DOHH2 (cell line): ENCODE results near the gene MSMB.
"Not testable (repeated sequence)": the region's sequence is repeated elsewhere in the genome, so short reads cannot be mapped to it uniquely, and the experiment has no call there.

ENCODE experiments used
- H3F3A ChIP-seq: fragments of 200-600 bp; sonication (generic), shearing (Covaris generic); 2 replicates; pipeline ENCODE4 v1.6.0; 2016; ENCODE audit warnings: antibody characterized with exemption, mild to moderate bottlenecking; ENCODE audit not compliant: control insufficient read depth, insufficient read depth
- H3K27ac ChIP-seq: fragments of 200-600 bp; sonication (generic); 2 replicates; pipeline ENCODE4 v1.5.1; 2014; ENCODE audit warnings: low read depth, mild to moderate bottlenecking, low read length, moderate library complexity
- H3K27me3 ChIP-seq: fragments of 200-600 bp; sonication (generic); 2 replicates; pipeline ENCODE4 v1.6.1; 2014; ENCODE audit warnings: mild to moderate bottlenecking, low read length, mixed read lengths; ENCODE audit not compliant: control insufficient read depth
- H3K36me3 ChIP-seq: fragments of 200-600 bp; sonication (generic); 2 replicates; pipeline ENCODE4 v1.6.1; 2014; ENCODE audit warnings: mild to moderate bottlenecking, low read length, moderate library complexity, mixed read lengths; ENCODE audit not compliant: control insufficient read depth
- H3K4me1 ChIP-seq: fragments of 200-600 bp; sonication (generic); 2 replicates; pipeline ENCODE4 v1.6.1; 2014; ENCODE audit warnings: mild to moderate bottlenecking, low read length, mixed read lengths; ENCODE audit not compliant: control insufficient read depth
- H3K4me2 ChIP-seq: fragments of 200-600 bp; sonication (generic); 2 replicates; pipeline ENCODE4 v1.6.0; 2014; ENCODE audit warnings: mild to moderate bottlenecking, low read length, moderate library complexity
- H3K4me3 ChIP-seq: fragments of 200-600 bp; sonication (generic); 2 replicates; pipeline ENCODE4 v1.5.1; 2014; ENCODE audit warnings: mild to moderate bottlenecking, low read length, mixed read lengths
- H3K79me2 ChIP-seq: fragments of 200-600 bp; sonication (generic); 2 replicates; pipeline ENCODE4 v1.6.1; 2014; ENCODE audit warnings: mild to moderate bottlenecking, low read length, mixed read lengths; ENCODE audit not compliant: control insufficient read depth
- H3K9me2 ChIP-seq: fragments of 200-600 bp; sonication (generic); replicated peaks from 2 replicates; pipeline ENCODE4 v1.6.1; 2014; ENCODE audit warnings: mild to moderate bottlenecking, low read length, mixed read lengths; ENCODE audit not compliant: control insufficient read depth
- H3K9me3 ChIP-seq: fragments of 200-600 bp; sonication (generic); 2 replicates; pipeline ENCODE4 v1.6.1; 2014; ENCODE audit warnings: antibody characterized with exemption, low read length, mixed read lengths; ENCODE audit not compliant: control insufficient read depth, insufficient read depth
- H4K20me1 ChIP-seq: fragments of 200-600 bp; sonication (generic); 2 replicates; pipeline ENCODE4 v1.6.0; 2014; ENCODE audit warnings: low read depth, mild to moderate bottlenecking, antibody characterized with exemption, low read length, moderate library complexity; ENCODE audit not compliant: control insufficient read depth, insufficient read depth
- EZH2phosphoT487 ChIP-seq: fragments of 200-600 bp; sonication (generic); IDR thresholded peaks from 2 replicates; pipeline ENCODE4 v1.6.1; 2017; ENCODE audit warnings: borderline replicate concordance, mild to moderate bottlenecking, antibody characterized with exemption, low read length, moderate library complexity, mixed read lengths
- TF ChIP-seq, protein P1 (sequence below): fragments of 200-600 bp; sonication (generic); IDR thresholded peaks from one replicate; pipeline ENCODE4 v1.5.1; 2014; ENCODE audit warnings: antibody characterized with exemption, mild to moderate bottlenecking, low read depth, low read length; ENCODE audit not compliant: poor library complexity, severe bottlenecking

MSMB gene

DNA sequence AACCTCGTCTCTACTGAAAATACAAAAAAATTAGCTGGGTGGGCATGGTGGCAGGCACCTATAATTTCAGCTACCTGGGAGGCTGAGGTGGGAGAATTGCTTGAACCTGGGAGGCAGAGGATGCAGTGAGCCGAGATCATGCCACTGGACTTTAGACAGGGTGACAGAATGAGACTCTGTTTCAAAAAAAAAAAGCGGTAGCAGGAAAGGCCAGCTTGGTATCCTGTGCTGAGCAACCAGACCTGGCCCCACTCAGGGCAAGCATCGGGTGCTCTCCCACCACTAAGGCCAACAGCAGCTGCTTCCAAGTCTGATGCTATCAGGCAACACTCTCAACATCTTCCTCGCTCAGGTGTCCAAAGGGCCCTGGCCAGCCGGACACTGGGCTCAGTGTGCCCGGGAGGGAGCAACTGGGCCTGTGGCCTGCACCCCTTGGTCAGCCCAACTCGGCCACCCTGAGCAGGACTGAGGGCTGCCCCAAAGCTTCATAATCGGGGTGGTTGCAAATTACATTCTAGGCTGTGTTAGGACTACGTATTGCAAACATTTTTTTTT lies 44.3 kb upstream of the MSMB start:
- H3K4me2 ChIP-seq: no peak overlapping the region
- H3K4me3 ChIP-seq: no peak overlapping the region
- no peaks in the 10 kb centered on the region for H3K36me3 ChIP-seq
- no peaks in the 10 kb centered on the region for H4K20me1 ChIP-seq
- H3K9me3 ChIP-seq: no peaks in the 10 kb centered on the region
- H3F3A ChIP-seq: no peaks in the 10 kb centered on the region
- TF ChIP-seq, protein P1, sequence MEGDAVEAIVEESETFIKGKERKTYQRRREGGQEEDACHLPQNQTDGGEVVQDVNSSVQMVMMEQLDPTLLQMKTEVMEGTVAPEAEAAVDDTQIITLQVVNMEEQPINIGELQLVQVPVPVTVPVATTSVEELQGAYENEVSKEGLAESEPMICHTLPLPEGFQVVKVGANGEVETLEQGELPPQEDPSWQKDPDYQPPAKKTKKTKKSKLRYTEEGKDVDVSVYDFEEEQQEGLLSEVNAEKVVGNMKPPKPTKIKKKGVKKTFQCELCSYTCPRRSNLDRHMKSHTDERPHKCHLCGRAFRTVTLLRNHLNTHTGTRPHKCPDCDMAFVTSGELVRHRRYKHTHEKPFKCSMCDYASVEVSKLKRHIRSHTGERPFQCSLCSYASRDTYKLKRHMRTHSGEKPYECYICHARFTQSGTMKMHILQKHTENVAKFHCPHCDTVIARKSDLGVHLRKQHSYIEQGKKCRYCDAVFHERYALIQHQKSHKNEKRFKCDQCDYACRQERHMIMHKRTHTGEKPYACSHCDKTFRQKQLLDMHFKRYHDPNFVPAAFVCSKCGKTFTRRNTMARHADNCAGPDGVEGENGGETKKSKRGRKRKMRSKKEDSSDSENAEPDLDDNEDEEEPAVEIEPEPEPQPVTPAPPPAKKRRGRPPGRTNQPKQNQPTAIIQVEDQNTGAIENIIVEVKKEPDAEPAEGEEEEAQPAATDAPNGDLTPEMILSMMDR: no peak
- no peak for TF ChIP-seq EZH2phosphoT487
- H3K4me1 ChIP-seq: peaks cover 23% of the 10 kb centered on the region
- H3K79me2 ChIP-seq: no peaks in the 10 kb centered on the region
- no peaks in the 10 kb centered on the region for H3K9me2 ChIP-seq
- no peaks in the 10 kb centered on the region for H3K27me3 ChIP-seq
- H3K27ac ChIP-seq: no peak overlapping the region

DNA sequence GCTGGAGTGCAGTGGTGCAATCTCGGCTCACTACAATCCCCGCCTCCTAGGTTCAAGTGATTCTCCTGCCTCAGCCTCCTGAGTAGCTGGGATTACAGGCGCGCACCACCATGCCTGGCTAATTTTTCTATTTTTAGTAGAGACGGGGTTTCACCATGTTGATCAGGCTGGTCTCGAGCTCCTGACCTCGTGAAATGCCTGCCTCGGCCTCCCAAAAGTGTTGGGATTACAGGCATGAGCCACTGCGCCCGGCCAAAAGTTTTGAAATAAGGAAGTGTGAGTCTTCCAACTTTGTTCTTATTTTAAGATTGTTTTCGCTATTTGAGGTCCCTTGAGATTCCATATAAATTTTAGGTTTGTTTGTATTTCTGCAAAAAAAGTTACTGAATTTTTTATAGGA lies 41.3 kb upstream of the MSMB start:
- H3K4me1 ChIP-seq: peaks cover 15% of the 10 kb centered on the region
- not testable (repeated sequence) for H3F3A ChIP-seq, H3K4me3 ChIP-seq, H3K4me2 ChIP-seq, H3K9me3 ChIP-seq, H3K9me2 ChIP-seq, H3K36me3 ChIP-seq, H4K20me1 ChIP-seq, H3K27ac ChIP-seq, H3K27me3 ChIP-seq, H3K79me2 ChIP-seq

GRCh38 chr10:46084321-46085165 lies 38.5 kb upstream of the MSMB start:
- no peak overlapping the region for H3K4me2 ChIP-seq
- no peaks in the 10 kb centered on the region for H4K20me1 ChIP-seq
- no peak overlapping the region for H3K4me3 ChIP-seq
- H3K27ac ChIP-seq: no peak overlapping the region
- no peaks in the 10 kb centered on the region for H3K4me1 ChIP-seq
- H3K9me3 ChIP-seq: no peaks in the 10 kb centered on the region
- H3K9me2 ChIP-seq: no peaks in the 10 kb centered on the region
- TF ChIP-seq EZH2phosphoT487: no peak
- TF ChIP-seq, protein P1: no peak
- H3K36me3 ChIP-seq: no peaks in the 10 kb centered on the region
- peaks cover 4% of the 10 kb centered on the region; the same call in 1 of the 2 replicates for H3K27me3 ChIP-seq
- H3K79me2 ChIP-seq: no peaks in the 10 kb centered on the region
- no peaks in the 10 kb centered on the region for H3F3A ChIP-seq

GRCh38 chr10:46080886-46081285 lies 34.8 kb upstream of the MSMB start:
- Histone ChIP-seq H4K20me1 (no peaks in the 10 kb centered on the region), H3K27me3 (peaks cover 4% of the 10 kb centered on the region; the same call in 1 of the 2 replicates), H3K4me2 (no peak overlapping the region), H3K9me2 (no peaks in the 10 kb centered on the region), H3K79me2 (no peaks in the 10 kb centered on the region), H3K27ac (no peak overlapping the region), H3K9me3 (no peaks in the 10 kb centered on the region), H3K4me1 (no peaks in the 10 kb centered on the region), H3K4me3 (no peak overlapping the region), H3F3A (no peaks in the 10 kb centered on the region), H3K36me3 (no peaks in the 10 kb centered on the region)
- TF ChIP-seq, protein P1: no peak
- TF ChIP-seq EZH2phosphoT487: no peak
